ENCODE data around the gene POLR3C. TPM values are rescaled to one million over a fixed set of nuclear protein-coding genes. Genes with fewer than 3 reads are reported as not detected.

POLR3C gene
- total RNA-seq, 1 experiment from 2014 or later: 96.8 TPM

DNA sequence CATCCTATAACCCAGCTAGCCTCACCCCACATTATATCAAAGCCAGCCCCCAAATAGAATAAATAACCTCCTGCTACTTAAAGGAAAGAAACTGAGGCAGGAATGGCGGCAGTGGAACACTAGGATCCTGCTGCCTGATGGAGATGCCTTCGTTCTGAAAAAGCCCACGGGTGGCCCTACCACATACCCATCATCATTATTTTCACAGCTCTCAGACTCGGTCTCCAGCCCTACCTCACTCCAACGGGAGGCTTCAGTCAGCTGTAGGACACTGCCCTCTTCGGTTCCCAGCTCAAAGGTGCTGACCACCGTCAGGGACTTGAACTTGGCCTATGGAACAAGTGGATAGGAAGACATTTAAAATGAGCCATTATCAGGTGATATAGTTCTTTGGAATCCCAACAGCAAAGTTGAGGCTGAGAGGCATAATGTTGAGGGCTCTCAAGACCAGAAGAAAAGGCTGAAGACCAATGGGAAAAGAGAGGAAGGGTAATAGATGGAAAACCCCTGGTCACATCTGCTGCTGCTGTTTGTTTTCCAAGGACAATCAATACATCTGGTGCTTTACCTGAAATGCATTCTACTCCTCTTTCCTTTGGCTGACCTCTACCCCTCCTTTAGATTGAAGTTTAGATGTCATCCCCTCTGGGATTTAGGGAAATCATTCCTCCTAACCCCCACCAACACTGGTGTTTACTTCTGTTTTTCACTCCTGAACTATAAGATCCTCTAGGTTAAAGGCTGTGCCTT is 69.5 kb downstream of the POLR3C start:
- no peak for DNase-seq (ENCODE audit: unreplicated experiment)
- peaks cover 15% of the 10 kb centered on the region for H3K36me3 Mint-ChIP-seq (ENCODE audit: insufficient read depth, unreplicated experiment)
- H3K9me3 Mint-ChIP-seq (ENCODE audit: unreplicated experiment): no peaks in the 10 kb centered on the region
- intact Hi-C loops (cut with micrococcal nuclease): no loop called here
- H3K27ac Mint-ChIP-seq (ENCODE audit: low read depth, unreplicated experiment): peak overlapping the region; percentile 95
- no peak overlapping the region for H3K4me3 Mint-ChIP-seq (ENCODE audit: unreplicated experiment)
- ChIA-PET POLR2A (interaction anchor here (0.8 to 4.7 kb wide), 15 partner anchors 9 to 142 kb away, joined by 3 to 284 read pairs (median 26); partner anchors contain the start of genes ANKRD34A, ITGA10, NUDT17 and PEX11B), CTCF (interaction anchor here (1.0 to 21.0 kb wide), 14 partner anchors 9 to 146 kb away, joined by 3 to 617 read pairs (median 26); partner anchors contain the start of genes ANKRD34A, ITGA10, LIX1L and NUDT17)
- no peaks in the 10 kb centered on the region for H3K27me3 Mint-ChIP-seq (ENCODE audit: insufficient read depth, unreplicated experiment)
- peaks cover 36% of the 10 kb centered on the region for H3K4me1 Mint-ChIP-seq (ENCODE audit: insufficient read depth, unreplicated experiment)
- no TSS peak for BruUV-seq (replicated peaks)
- TF ChIP-seq, protein P1, sequence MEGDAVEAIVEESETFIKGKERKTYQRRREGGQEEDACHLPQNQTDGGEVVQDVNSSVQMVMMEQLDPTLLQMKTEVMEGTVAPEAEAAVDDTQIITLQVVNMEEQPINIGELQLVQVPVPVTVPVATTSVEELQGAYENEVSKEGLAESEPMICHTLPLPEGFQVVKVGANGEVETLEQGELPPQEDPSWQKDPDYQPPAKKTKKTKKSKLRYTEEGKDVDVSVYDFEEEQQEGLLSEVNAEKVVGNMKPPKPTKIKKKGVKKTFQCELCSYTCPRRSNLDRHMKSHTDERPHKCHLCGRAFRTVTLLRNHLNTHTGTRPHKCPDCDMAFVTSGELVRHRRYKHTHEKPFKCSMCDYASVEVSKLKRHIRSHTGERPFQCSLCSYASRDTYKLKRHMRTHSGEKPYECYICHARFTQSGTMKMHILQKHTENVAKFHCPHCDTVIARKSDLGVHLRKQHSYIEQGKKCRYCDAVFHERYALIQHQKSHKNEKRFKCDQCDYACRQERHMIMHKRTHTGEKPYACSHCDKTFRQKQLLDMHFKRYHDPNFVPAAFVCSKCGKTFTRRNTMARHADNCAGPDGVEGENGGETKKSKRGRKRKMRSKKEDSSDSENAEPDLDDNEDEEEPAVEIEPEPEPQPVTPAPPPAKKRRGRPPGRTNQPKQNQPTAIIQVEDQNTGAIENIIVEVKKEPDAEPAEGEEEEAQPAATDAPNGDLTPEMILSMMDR (IDR thresholded peaks at IDR 0.05; ENCODE audit: unreplicated experiment): no peak

Small RNA genes lying within 50 kb of the gene (microRNA-seq; reads per million reads assigned to microRNA genes)
- 1.6 reads per million, percentile 10 among the genes with 10 or more reads in this experiment for gene MIR6736

Other genes with a start within 250 kb of the POLR3C start
- 45.2 and 45.6 TPM in 2 replicates for gene GPR89A, start 216.2 kb upstream of the POLR3C start, total RNA-seq (2022)
- 0.20 and 0.61 TPM in 2 replicates for gene PDZK1, start 116.8 kb upstream of the POLR3C start, total RNA-seq (2022)
- not detected in 2 replicates for gene CD160, start 104.7 kb upstream of the POLR3C start, total RNA-seq (2022)
- 16.8 and 19.5 TPM in 2 replicates for gene RNF115, start 105 bp upstream of the POLR3C start, total RNA-seq (2022)
- gene NUDT17, start 21.4 kb downstream of the POLR3C start, total RNA-seq (2022): 3.7 and 4.6 TPM in 2 replicates
- 34.3 and 36.9 TPM in 2 replicates for gene PIAS3, start 34.9 kb downstream of the POLR3C start, total RNA-seq (2022)
- gene ANKRD35, start 61.7 kb downstream of the POLR3C start, total RNA-seq (2022): 0.29 TPM in 1 of 2 replicates, not detected in the other
- 25.7 and 33.0 TPM in 2 replicates for gene ITGA10, start 85.8 kb downstream of the POLR3C start, total RNA-seq (2022)
- 35.5 and 36.2 TPM in 2 replicates for gene PEX11B, start 94.5 kb downstream of the POLR3C start, total RNA-seq (2022)
- gene RBM8A, start 103.3 kb downstream of the POLR3C start, total RNA-seq (2022): 370 and 403 TPM in 2 replicates
- gene LIX1L, start 133.8 kb downstream of the POLR3C start, total RNA-seq (2022): 40.1 and 42.1 TPM in 2 replicates
- 2.6 and 3.1 TPM in 2 replicates for gene ANKRD34A, start 140.4 kb downstream of the POLR3C start, total RNA-seq (2022)
- 17.6 and 20.9 TPM in 2 replicates for gene POLR3GL, start 140.5 kb downstream of the POLR3C start, total RNA-seq (2022)
- gene TXNIP, start 172.4 kb downstream of the POLR3C start, total RNA-seq (2022): 576 and 599 TPM in 2 replicates
- not detected in 2 replicates for gene HJV, start 197.5 kb downstream of the POLR3C start, total RNA-seq (2022)